Endothelial cell of umbilical vein (primary cell): Measurements from ENCODE around the gene WHRN. TPM values are rescaled to one million over a fixed set of nuclear protein-coding genes. Genes with fewer than 3 reads are reported as not detected.

ENCODE experiments used
- BruUV-seq: library from RNA; stranded (reverse); fragments of 400-500 nt; replicated peaks from 2 replicates; lab custom pipeline; 2021; lab: Mats Ljungman, UMichigan
- CTCF ChIA-PET: fragments of 300-600, 350-600 bp; sonication (Branson Sonifier 250); formaldehyde crosslinking; loops from one replicate; lab custom pipeline; 2021; ENCODE audit warnings: antibody characterized with exemption, inconsistent platforms; lab: Charles Lee
- POLR2A ChIA-PET: fragments of 300-600, 350-600 bp; sonication (Branson Sonifier 250); formaldehyde crosslinking; loops from one replicate; lab custom pipeline; 2021; ENCODE audit warnings: antibody characterized with exemption, inconsistent platforms; lab: Charles Lee
- DNase-seq: peaks from one replicate; pipeline ENCODE4 v3.0.0-alpha.2; 2011; ENCODE audit warnings: low read depth, low spot score
- FAIRE-seq: peaks from 2 replicates; lab custom pipeline; 2011; peaks lifted over from hg19 to GRCh38; lab: Jason Lieb, UNC
- H2AFZ ChIP-seq: 2 replicates; pipeline ENCODE4 v1.6.0; 2012; ENCODE audit warnings: low read depth, low read length, control low read depth, inconsistent platforms
- H3K27ac ChIP-seq: 2 replicates; pipeline ENCODE4 v1.5.1; 2011; ENCODE audit warnings: low read depth, mild to moderate bottlenecking, control low read depth, low read length, moderate library complexity; ENCODE audit not compliant: insufficient read depth
- H3K27me3 ChIP-seq, 2 experiments: 2 replicates each; pipeline versions ENCODE4 v1.6.0 to v1.6.1; 2011; ENCODE audit warnings: low read length in 2 of 2, mixed read lengths in 1 of 2; ENCODE audit not compliant: control insufficient read depth in 2 of 2, insufficient read depth in 2 of 2
- H3K36me3 ChIP-seq, 2 experiments: 2 replicates in 1 of 2; 3 replicates in 1 of 2; pipeline ENCODE4 v1.5.1; 2011; ENCODE audit warnings: low read length in 2 of 2, mild to moderate bottlenecking in 1 of 2, moderate library complexity in 1 of 2; ENCODE audit not compliant: control insufficient read depth in 2 of 2, insufficient read depth in 2 of 2; ENCODE audit errors: extremely low read depth in 1 of 2
- H3K4me1 ChIP-seq: 3 replicates; pipeline ENCODE4 v1.5.1; 2011; ENCODE audit warnings: mild to moderate bottlenecking, low read length; ENCODE audit not compliant: control insufficient read depth, insufficient read depth; ENCODE audit errors: extremely low read depth
- H3K4me2 ChIP-seq: 2 replicates; pipeline ENCODE4 v1.6.1; 2011; ENCODE audit warnings: low read length, control low read depth, mixed read lengths; ENCODE audit not compliant: insufficient read depth
- H3K4me3 ChIP-seq, 3 experiments: fragments of 200-600 bp in 1 of 3; sonication (generic), shearing (Covaris generic) in 1 of 3; replicated peaks in 1 of 3; 2 replicates each; pipeline ENCODE4 v1.5.1; 2011 to 2016; ENCODE audit warnings: control low read depth in 3 of 3, low read length in 3 of 3, mild to moderate bottlenecking in 2 of 3, inconsistent platforms in 1 of 3, low read depth in 1 of 3, moderate library complexity in 1 of 3; ENCODE audit not compliant: insufficient read depth in 1 of 3
- H3K79me2 ChIP-seq: 2 replicates; pipeline ENCODE4 v1.6.0; 2012; ENCODE audit warnings: low read length, inconsistent platforms; ENCODE audit not compliant: control insufficient read depth, insufficient read depth
- H3K9ac ChIP-seq: replicated peaks from 2 replicates; pipeline ENCODE3; 2011; ENCODE audit warnings: low read length, control low read depth; ENCODE audit not compliant: insufficient read depth; ENCODE audit errors: extremely low read depth
- H3K9me1 ChIP-seq: replicated peaks from 3 replicates; pipeline ENCODE4 v1.6.0; 2011; ENCODE audit warnings: mild to moderate bottlenecking, low read length; ENCODE audit not compliant: control insufficient read depth, insufficient read depth; ENCODE audit errors: extremely low read depth
- H3K9me3 ChIP-seq: replicated peaks from 2 replicates; pipeline ENCODE4 v1.5.1; 2012; ENCODE audit warnings: low read length, inconsistent platforms; ENCODE audit not compliant: control insufficient read depth, insufficient read depth
- H4K20me1 ChIP-seq: replicated peaks from 2 replicates; pipeline ENCODE3; 2011; ENCODE audit warnings: mild to moderate bottlenecking, low read length; ENCODE audit not compliant: control insufficient read depth, insufficient read depth; ENCODE audit errors: extremely low read depth
- CTCF ChIP-seq, 2 donors: IDR thresholded peaks; 1 replicate in 1 of 2; 2 replicates in 1 of 2; pipeline ENCODE4 v1.5.1; 2011; ENCODE audit warnings: low read length in 2 of 2, mild to moderate bottlenecking in 2 of 2, moderate library complexity in 2 of 2, control low read depth in 1 of 2, inconsistent platforms in 1 of 2, low read depth in 1 of 2; ENCODE audit not compliant: insufficient read depth in 1 of 2; ENCODE audit errors: extremely low read depth in 1 of 2
- GATA2 ChIP-seq: IDR thresholded peaks from 2 replicates; pipeline ENCODE4 v1.7.0; 2011; ENCODE audit warnings: low read depth, mild to moderate bottlenecking, moderate library complexity, mixed read lengths, low read length; ENCODE audit not compliant: insufficient read length, insufficient read depth
- JUN ChIP-seq: IDR thresholded peaks from 2 replicates; pipeline ENCODE4 v1.6.1; 2011; ENCODE audit warnings: borderline replicate concordance, low read depth; ENCODE audit not compliant: insufficient read length, insufficient read depth
- MYC ChIP-seq: IDR thresholded peaks from one replicate; pipeline ENCODE4 v1.6.1; 2011; ENCODE audit warnings: mild to moderate bottlenecking, low read depth, low read length
- POLR2A ChIP-seq: IDR thresholded peaks from 2 replicates; pipeline ENCODE4 v1.6.1; 2012; ENCODE audit warnings: low read depth, mild to moderate bottlenecking, control low read depth, low read length
- POLR2AphosphoS5 ChIP-seq: IDR thresholded peaks from 2 replicates; pipeline ENCODE4 v1.6.1; 2012; ENCODE audit warnings: low read depth, mild to moderate bottlenecking, control low read depth, low read length, moderate library complexity; ENCODE audit not compliant: insufficient read depth
- dilution Hi-C: fragments of 300-500 bp; cut with MboI; formaldehyde crosslinking; loops from one replicate; pipeline ENCODE4 v1.15.0; 2019; ENCODE audit warnings: low sequenced_read_pairs; ENCODE audit not compliant: extremely low pct_ligation_motif_present
- intact Hi-C: fragments of 100-400 bp; cut with micrococcal nuclease; formaldehyde crosslinking; loops from one replicate; pipeline ENCODE4 v1.10.0; 2022
- polyA plus RNA-seq, 4 experiments: library from polyadenylated mRNA; depleted of rRNA in 3 of 4; stranded (reverse) in 3 of 4; unstranded in 1 of 4; fragments of >200 nt; gene quantifications; 2 replicates each; pipeline versions ENCODE4 v1.2.1 to v1.2.3, GENCODE V29; 2011 to 2012; ENCODE audit warnings: missing spikeins in 1 of 4
- total RNA-seq: library from RNA; stranded (reverse); gene quantifications from 2 replicates; pipeline ENCODE4 v1.2.3, GENCODE V29; 2021

Gene WHRN
- total and polyA plus RNA-seq, 2 donors (not counting 3 experiments of a cell fraction or from before 2014, with no cell fraction given), result 0.35 to 0.69 TPM

- ChIA-PET CTCF (interaction anchor here (1.7 kb wide), 1 partner anchor 184 kb away, joined by 4 read pairs; no protein-coding TSS in a partner anchor), POLR2A (no interaction called here)
- BruUV-seq, result no TSS peak
- TF ChIP-seq POLR2A, result no peak
- TF ChIP-seq POLR2AphosphoS5, result no peak
- no peak for TF ChIP-seq GATA2
- no peak for TF ChIP-seq MYC
- TF ChIP-seq JUN, result no peak
- no peak for TF ChIP-seq CTCF (IDR thresholded peaks at IDR 0.05; ENCODE audit: extremely low read depth in 1 of 2, insufficient read depth in 1 of 2, low read depth in 1 of 2, low read length in 2 of 2)
- Histone ChIP-seq H3K36me3 (no peaks in the 10 kb centered on the region), H4K20me1 (no peaks in the 10 kb centered on the region), H3K9ac (no peak overlapping the region), H2AFZ (no peak overlapping the region), H3K4me3 (no peak overlapping the region), H3K9me1 (no peaks in the 10 kb centered on the region), H3K4me2 (no peak overlapping the region), H3K27ac (no peak overlapping the region), H3K27me3 (peaks cover 0 to 2% of the 10 kb centered on the region in 2 experiments), H3K9me3 (no peaks in the 10 kb centered on the region), H3K79me2 (no peaks in the 10 kb centered on the region), H3K4me1 (no peaks in the 10 kb centered on the region)
- intact Hi-C loops, result no loop called here
- DNase-seq (no peak), FAIRE-seq (no peak)
- dilution Hi-C loops, result no loop called here
Observed at GRCh38 chr9:114469091-114469853, 36.0 kb downstream of the WHRN start.
